Left ventricle myocardium inferior (tissue), 1 donor: Measurements from ENCODE around the gene TMEM63B. TPM values are rescaled to one million over a fixed set of nuclear protein-coding genes. Genes with fewer than 3 reads are reported as not detected.
"Not testable (repeated sequence)": the region's sequence is repeated elsewhere in the genome, so short reads cannot be mapped to it uniquely, and the experiment has no call there.

Source experiments
- DNase-seq: peaks from one replicate; pipeline ENCODE4 v3.0.0-alpha.2; 2020
- H3K27ac ChIP-seq: fragments of 200-600 bp; replicated peaks from 2 replicates; pipeline ENCODE4 v1.8.0; 2021
- H3K27me3 ChIP-seq: fragments of 200-600 bp; 2 replicates; pipeline ENCODE4 v1.8.0; 2021; ENCODE audit warnings: low read depth
- H3K36me3 ChIP-seq: fragments of 200-600 bp; 2 replicates; pipeline ENCODE4 v1.8.0; 2021
- H3K4me1 ChIP-seq: fragments of 200-600 bp; 2 replicates; pipeline ENCODE4 v1.8.0; 2021
- H3K4me3 ChIP-seq: fragments of 200-600 bp; 2 replicates; pipeline ENCODE4 v1.8.0; 2021; ENCODE audit warnings: mild to moderate bottlenecking, moderate library complexity
- H3K9me3 ChIP-seq: fragments of 200-600 bp; replicated peaks from 2 replicates; pipeline ENCODE4 v1.8.0; 2021
- intact Hi-C: fragments of 100-400 bp; cut with micrococcal nuclease; formaldehyde crosslinking; loops from one replicate; pipeline ENCODE4 v1.11.0; 2022
- total RNA-seq: library from RNA; stranded (reverse); fragmentation: NEBNext Ultra II Directional; extraction: Animal tissue kit (Norgen Biotek cat#: 25700); gene quantifications from one replicate; pipeline ENCODE4 v1.2.1, GENCODE V29; 2021
- TF ChIP-seq, protein P1 (sequence below): fragments of 200-600 bp; IDR thresholded peaks from 2 replicates; pipeline ENCODE4 v1.8.0; 2021; ENCODE audit warnings: antibody characterized with exemption, mild to moderate bottlenecking, borderline replicate concordance
- donor health status: DM: no; HTN: yes; CAD: no; lungs with severe emphysema.

Gene TMEM63B
- total RNA-seq, 1 donor from 2014 or later: 37.2 TPM

DNA sequence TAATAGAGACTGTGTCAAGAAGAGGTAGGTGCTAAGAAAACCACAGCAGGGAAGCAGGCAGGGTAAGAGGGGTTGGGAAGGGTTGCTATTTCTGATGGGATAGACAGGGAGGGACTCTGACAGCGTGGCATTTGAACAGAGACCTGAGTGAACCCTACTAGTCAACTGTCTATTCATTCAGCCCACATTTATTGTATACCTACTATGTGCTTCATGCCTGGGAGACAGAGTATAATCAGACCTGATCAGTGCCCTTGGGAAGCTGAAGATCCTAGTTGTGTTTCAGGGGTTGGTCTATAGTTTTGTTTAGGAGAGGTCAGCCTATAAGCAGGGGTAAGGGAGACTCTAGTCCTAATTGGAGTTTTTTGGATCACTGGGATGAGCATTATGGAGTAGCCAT lies 16.4 kb downstream of the TMEM63B start:
- Histone ChIP-seq H3K9me3 (no peaks in the 10 kb centered on the region), H3K4me1 (no peaks in the 10 kb centered on the region), H3K4me3 (no peak overlapping the region), H3K27me3 (no peaks in the 10 kb centered on the region), H3K36me3 (peaks cover 95% of the 10 kb centered on the region), H3K27ac (no peak overlapping the region)
- intact Hi-C loops: no loop called here
- no peak for DNase-seq
- TF ChIP-seq, protein P1, sequence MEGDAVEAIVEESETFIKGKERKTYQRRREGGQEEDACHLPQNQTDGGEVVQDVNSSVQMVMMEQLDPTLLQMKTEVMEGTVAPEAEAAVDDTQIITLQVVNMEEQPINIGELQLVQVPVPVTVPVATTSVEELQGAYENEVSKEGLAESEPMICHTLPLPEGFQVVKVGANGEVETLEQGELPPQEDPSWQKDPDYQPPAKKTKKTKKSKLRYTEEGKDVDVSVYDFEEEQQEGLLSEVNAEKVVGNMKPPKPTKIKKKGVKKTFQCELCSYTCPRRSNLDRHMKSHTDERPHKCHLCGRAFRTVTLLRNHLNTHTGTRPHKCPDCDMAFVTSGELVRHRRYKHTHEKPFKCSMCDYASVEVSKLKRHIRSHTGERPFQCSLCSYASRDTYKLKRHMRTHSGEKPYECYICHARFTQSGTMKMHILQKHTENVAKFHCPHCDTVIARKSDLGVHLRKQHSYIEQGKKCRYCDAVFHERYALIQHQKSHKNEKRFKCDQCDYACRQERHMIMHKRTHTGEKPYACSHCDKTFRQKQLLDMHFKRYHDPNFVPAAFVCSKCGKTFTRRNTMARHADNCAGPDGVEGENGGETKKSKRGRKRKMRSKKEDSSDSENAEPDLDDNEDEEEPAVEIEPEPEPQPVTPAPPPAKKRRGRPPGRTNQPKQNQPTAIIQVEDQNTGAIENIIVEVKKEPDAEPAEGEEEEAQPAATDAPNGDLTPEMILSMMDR: no peak

DNA sequence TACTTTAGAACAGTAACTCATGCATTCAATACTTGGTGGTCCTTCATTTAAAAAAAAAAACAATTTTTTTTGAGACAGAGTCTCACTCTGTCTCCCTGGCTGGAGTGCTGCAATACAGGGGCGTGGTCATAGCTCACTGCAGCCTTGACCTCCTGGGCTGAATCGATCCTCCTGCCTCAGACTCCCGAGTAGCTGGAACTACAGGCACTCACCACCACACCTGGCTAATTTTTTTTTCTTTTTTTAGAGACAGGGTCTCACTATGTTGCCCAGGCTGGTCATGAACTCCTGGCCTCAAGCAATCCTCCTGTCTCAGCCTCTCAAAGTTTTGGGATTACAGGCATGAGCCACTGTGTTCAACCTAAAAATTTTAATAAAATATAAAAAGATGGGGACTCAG lies 17.2 kb downstream of the TMEM63B start:
- DNase-seq, H3K4me3 ChIP-seq, intact Hi-C loops, H3K27me3 ChIP-seq, H3K27ac ChIP-seq, H3K4me1 ChIP-seq, H3K9me3 ChIP-seq: not testable (repeated sequence)
- peaks cover 97% of the 10 kb centered on the region for H3K36me3 ChIP-seq

DNA sequence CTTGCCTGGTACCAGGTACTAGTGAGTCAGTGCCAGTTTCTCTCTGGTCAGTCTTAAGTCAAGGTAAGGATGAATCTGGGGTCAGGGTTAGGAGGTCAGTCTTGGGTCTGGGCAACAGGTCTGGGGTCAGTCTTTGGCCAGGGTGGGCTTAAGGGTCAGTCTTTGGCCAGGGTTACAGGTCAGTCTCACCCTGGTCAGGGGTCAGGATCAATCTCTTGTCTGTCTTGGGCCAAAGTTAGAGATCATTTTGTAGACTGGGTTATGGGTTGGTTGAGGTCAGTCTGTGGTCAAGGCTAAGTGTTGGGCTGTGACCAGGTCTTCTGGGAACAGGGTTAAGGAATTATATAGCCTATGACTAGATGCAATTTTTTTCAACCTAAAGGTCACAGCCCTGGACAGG lies 18.5 kb downstream of the TMEM63B start:
- H3K36me3 ChIP-seq: peaks cover 88% of the 10 kb centered on the region

DNA sequence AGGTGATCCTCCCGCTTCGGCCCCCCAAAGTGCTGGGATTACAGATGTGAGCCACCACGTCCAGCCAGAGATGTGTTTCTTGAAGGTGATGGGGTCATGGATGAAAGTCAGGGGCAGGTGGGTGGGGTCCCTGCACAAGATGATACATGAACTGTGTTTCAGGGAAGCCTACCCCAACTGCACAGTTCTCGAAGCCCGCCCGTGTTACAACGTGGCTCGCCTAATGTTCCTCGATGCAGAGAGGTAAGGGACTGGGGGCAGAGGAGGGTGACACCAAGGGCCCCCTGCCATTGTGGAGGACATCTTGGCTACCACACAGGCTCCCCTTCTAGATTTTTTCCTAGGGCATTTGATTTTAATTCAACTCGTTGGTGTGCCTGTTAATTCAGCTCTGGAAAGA lies 19.3 kb downstream of the TMEM63B start:
- Histone ChIP-seq H3K27ac (no peak overlapping the region), H3K27me3 (no peaks in the 10 kb centered on the region), H3K36me3 (peaks cover 80% of the 10 kb centered on the region), H3K4me1 (peaks cover 13% of the 10 kb centered on the region), H3K9me3 (no peaks in the 10 kb centered on the region), H3K4me3 (no peak overlapping the region)
- intact Hi-C loops: no loop called here
- no peak for DNase-seq
- TF ChIP-seq, protein P1: no peak

More for the DNA sequence above, 18.5 kb downstream of the TMEM63B start:
- H3K27ac ChIP-seq: no peak overlapping the region
- DNase-seq: no peak
- peaks cover 9% of the 10 kb centered on the region for H3K4me1 ChIP-seq
- intact Hi-C loops: no loop called here
- no peak overlapping the region for H3K4me3 ChIP-seq
- H3K27me3 ChIP-seq: no peaks in the 10 kb centered on the region
- TF ChIP-seq, protein P1: no peak
- no peaks in the 10 kb centered on the region for H3K9me3 ChIP-seq

DNA sequence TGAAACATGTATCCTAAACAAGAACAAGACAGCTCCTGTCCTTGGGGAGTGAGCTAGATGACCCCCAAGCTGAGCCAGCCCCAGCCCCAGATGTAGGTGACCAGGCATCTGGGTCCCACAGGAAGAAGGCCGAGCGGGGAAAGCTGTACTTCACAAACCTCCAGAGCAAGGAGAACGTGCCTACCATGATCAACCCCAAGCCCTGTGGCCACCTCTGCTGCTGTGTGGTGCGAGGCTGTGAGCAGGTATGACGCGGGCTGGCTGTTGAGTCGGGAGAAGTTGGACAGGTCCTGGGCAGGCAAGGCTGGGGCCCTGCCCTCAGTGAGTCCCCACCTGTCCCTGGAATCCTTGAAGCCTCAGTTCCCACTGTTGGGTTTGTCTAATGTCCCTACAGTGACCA lies 19.9 kb downstream of the TMEM63B start:
- no peak overlapping the region for H3K4me3 ChIP-seq
- peaks cover 74% of the 10 kb centered on the region for H3K36me3 ChIP-seq
- H3K27ac ChIP-seq: no peak overlapping the region
- TF ChIP-seq, protein P1: no peak
- H3K4me1 ChIP-seq: peaks cover 16% of the 10 kb centered on the region
- no peaks in the 10 kb centered on the region for H3K9me3 ChIP-seq
- H3K27me3 ChIP-seq: no peaks in the 10 kb centered on the region
- intact Hi-C loops: no loop called here
- DNase-seq: no peak

DNA sequence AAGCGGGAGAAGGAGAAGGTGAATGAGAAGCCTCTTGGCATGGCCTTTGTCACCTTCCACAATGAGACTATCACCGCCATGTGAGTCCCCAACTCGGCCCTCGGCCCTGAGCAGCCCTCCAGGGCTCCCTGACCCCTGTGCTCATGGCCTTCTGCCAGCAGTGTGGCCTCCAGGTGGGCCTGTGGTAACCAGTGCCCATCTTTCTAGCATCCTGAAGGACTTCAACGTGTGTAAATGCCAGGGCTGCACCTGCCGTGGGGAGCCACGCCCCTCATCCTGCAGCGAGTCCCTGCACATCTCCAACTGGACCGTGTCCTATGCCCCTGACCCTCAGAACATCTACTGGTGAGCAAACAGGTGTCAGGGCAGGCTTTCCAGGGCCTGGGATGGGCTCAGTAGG lies 21.0 kb downstream of the TMEM63B start:
- no peak for DNase-seq
- Histone ChIP-seq H3K27me3 (no peaks in the 10 kb centered on the region), H3K4me3 (no peak overlapping the region), H3K4me1 (peaks cover 16% of the 10 kb centered on the region), H3K36me3 (peaks cover 70% of the 10 kb centered on the region), H3K9me3 (no peaks in the 10 kb centered on the region), H3K27ac (no peak overlapping the region)
- intact Hi-C loops: no loop called here
- TF ChIP-seq, protein P1: no peak
